ENCODE measurements around the gene ZBTB24. TPM values are rescaled to one million over a fixed set of nuclear protein-coding genes. Genes with fewer than 3 reads are reported as not detected.
A peak's percentile ranks its signal among the peaks of the same experiment; 100 is the strongest.

Gene ZBTB24
- total RNA-seq, 6 experiments from 2014 or later, result 5.7 to 6.3 (median 6.1) TPM

- no peak for DNase-seq
- Mint-ChIP-seq H3K27ac (peak overlapping the region; percentile 49), H3K9me3 (no peaks in the 10 kb centered on the region), H3K4me3 (no peak overlapping the region; the same call in 1 of the 2 replicates), H3K4me1 (ENCODE audit: low read depth) (no peaks in the 10 kb centered on the region), H3K36me3 (ENCODE audit: low read depth) (peaks cover 19% of the 10 kb centered on the region), H3K27me3 (ENCODE audit: insufficient read depth) (no peaks in the 10 kb centered on the region; the same call in 1 of the 2 replicates)
- TF ChIP-seq CTCF (IDR thresholded peaks at IDR 0.05), result no peak
Measured at GRCh38 chr6:109447878-109448555, 35.0 kb downstream of the ZBTB24 start.

DNA sequence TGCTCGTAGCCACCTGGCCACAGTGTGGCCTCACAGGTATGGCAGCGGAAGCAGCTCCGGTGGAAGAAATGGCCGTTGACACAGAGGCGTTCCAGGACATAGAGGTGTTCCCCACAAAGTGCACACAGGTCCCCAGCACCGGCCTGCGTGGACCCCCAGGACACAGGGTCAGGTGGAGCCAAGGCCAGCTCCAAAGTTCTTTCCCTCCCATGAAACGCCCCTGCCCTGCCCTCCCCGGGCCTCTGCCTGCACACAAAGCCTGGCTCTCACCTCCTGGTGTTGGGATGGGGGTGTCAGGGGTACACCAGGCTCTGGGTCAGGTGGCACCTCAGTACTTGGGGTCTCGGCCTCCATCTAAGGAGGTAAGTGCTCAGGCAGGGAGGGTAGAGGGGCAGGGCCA lies 35.9 kb downstream of the ZBTB24 start:
- peaks cover 3% of the 10 kb centered on the region for H3K4me1 Mint-ChIP-seq (ENCODE audit: low read depth)
- no peak for DNase-seq
- no peak overlapping the region for H3K27ac Mint-ChIP-seq
- no peaks in the 10 kb centered on the region; the same call in 1 of the 2 replicates for H3K27me3 Mint-ChIP-seq (ENCODE audit: insufficient read depth)
- peaks cover 28% of the 10 kb centered on the region for H3K36me3 Mint-ChIP-seq (ENCODE audit: low read depth)
- TF ChIP-seq CTCF (IDR thresholded peaks at IDR 0.05), result no peak
- no peaks in the 10 kb centered on the region for H3K9me3 Mint-ChIP-seq
- H3K4me3 Mint-ChIP-seq, result no peak overlapping the region

DNA sequence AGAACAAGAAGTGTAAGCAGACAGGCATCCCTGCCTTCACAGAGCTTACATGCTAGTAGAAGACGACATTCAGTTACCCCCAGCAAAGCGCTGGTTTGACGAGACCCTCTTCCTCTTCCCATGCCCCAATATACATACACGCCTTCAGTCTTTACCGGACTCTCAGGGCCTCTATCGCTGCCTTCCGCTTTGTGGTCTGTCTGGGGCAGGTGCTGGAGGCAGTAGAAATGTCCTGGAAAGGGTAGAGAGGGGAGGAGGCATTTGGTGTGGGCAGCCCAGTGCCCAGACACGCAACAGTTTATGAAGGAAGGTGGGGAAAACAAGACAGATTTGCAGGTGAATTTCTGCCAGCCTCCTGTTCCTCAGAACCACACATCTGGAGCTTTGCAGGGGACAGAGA lies 36.5 kb downstream of the ZBTB24 start:
- H3K27me3 Mint-ChIP-seq (ENCODE audit: insufficient read depth), result peaks cover under 1% of the 10 kb centered on the region
- peaks cover 29% of the 10 kb centered on the region for H3K36me3 Mint-ChIP-seq (ENCODE audit: low read depth)
- no peak for DNase-seq
- no peaks in the 10 kb centered on the region for H3K9me3 Mint-ChIP-seq
- H3K4me3 Mint-ChIP-seq, result no peak overlapping the region
- no peak overlapping the region for H3K27ac Mint-ChIP-seq
- H3K4me1 Mint-ChIP-seq (ENCODE audit: low read depth), result peaks cover 9% of the 10 kb centered on the region
- TF ChIP-seq CTCF (IDR thresholded peaks at IDR 0.05), result no peak

DNA sequence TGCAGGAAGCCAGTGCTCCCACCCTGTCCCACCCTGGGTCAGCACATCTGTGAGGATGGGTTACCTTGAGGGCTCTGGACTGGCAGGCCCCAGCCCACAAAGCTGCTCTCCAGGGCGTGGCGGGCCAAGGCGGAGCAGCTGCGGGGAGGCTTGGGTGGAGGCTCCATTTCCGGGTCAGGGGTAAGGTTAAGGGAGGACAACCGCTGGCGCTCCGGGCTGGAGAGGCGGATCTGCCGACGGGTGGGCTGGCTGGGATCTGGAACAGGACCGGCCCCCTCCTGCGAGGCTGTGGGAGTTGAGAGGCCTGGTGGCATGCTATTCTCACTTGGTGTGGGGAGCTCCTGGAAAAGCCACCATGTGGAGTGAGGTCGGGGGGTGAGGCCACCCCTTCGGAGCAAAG lies 36.9 kb downstream of the ZBTB24 start:
- H3K4me3 Mint-ChIP-seq, result no peak overlapping the region
- no peak overlapping the region for H3K27ac Mint-ChIP-seq
- H3K36me3 Mint-ChIP-seq (ENCODE audit: low read depth), result peaks cover 29% of the 10 kb centered on the region
- no peaks in the 10 kb centered on the region for H3K9me3 Mint-ChIP-seq
- no peak for DNase-seq
- H3K27me3 Mint-ChIP-seq (ENCODE audit: insufficient read depth), result peaks cover 5% of the 10 kb centered on the region
- no peak for TF ChIP-seq CTCF (IDR thresholded peaks at IDR 0.05)
- H3K4me1 Mint-ChIP-seq (ENCODE audit: low read depth), result peaks cover 12% of the 10 kb centered on the region

- no peak overlapping the region for H3K4me3 Mint-ChIP-seq
- no peak overlapping the region; the same call in 1 of the 2 replicates for H3K27ac Mint-ChIP-seq
- peaks cover 12% of the 10 kb centered on the region for H3K4me1 Mint-ChIP-seq (ENCODE audit: low read depth)
- no peak for DNase-seq
- peak; percentile 28 for TF ChIP-seq CTCF (IDR thresholded peaks at IDR 0.05)
- H3K9me3 Mint-ChIP-seq, result no peaks in the 10 kb centered on the region
- H3K36me3 Mint-ChIP-seq (ENCODE audit: low read depth), result peaks cover 25% of the 10 kb centered on the region
- H3K27me3 Mint-ChIP-seq (ENCODE audit: insufficient read depth), result peaks cover 6% of the 10 kb centered on the region
Measured at GRCh38 chr6:109445382-109445781, 37.6 kb downstream of the ZBTB24 start.
